CD4-positive, alpha-beta T cell treated with Interferon gamma for 1 hour (primary cell): Measurements from ENCODE around the gene SDHA.
"Not testable (repeated sequence)": the region's sequence is repeated elsewhere in the genome, so short reads cannot be mapped to it uniquely, and the experiment has no call there.

Experiments used
- DNase-seq: peaks from one replicate; pipeline ENCODE4 v3.0.0-alpha.2; 2020

SDHA gene

DNA sequence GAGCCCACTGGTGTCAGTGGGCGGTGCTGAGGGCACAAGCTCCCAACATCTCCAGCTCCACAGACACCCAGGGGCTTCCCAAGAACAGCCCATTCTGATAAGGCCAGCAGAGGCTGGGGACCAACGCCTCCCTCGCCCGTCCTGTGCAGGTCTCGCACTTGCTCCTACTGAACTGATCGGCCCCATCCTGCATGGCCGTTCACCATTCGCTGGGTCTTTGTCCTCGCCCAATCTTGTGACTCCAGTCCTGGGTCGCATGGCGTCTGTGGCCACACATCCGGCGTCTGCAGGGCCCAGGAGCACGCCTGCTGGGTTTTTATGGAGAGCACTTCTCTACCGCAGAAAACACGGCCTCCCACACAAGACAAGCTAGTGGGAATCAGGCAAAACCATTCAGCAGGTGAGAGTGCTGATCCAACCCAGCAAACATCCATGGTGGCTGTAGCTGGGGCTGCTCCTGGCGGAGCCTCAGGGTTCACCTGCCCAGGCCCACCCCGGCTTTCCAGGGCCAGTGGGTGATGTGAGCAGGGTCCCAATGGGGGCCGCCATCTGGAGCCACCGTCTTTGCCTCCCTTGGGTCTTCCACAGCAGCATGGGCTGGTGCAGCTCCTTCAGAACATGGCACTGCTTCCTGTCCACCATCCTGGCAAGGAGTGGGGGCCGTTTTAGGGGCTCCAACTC, 19.5 kb upstream of the SDHA start:
- DNase-seq: no peak

DNA sequence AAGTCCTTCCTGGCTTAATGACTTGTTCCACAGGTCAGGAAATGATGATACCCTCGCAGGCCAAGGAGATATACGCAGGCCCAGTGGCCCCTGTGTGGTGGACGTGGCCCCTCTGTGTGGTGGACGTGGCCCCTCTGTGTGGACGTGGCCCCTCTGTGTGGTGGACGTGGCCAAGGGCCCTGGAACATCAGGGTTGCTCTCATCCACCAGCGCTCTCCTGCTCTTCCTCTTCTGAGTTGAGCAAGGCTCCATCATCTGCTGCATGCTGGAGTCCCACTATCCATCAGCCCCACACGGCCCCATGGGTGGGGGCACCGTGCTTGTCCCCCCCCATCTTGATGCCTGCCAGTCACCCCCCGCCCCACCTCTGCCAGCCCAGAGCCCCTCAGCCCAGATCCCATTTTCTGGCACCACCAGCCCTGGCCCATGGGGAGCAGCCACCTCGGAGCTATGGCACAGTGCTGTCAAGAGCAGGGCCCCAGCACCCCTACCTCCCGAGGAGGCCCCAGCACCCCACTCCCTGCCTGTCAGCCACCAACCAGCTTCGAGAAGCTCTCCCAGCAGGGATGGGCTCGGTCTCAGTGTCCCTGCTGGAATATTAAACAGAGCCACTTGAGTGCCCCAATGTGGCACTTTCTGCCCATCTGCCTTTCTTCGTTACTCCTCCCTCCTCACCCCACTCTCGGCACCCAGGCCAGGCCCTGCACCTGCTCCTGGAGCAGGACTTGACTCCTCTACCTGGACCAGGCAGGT, 18.7 kb upstream of the SDHA start:
- no peak for DNase-seq

GRCh38 chr5:199950-200645, 18.0 kb upstream of the SDHA start:
- DNase-seq: no peak

GRCh38 chr5:200985-201384, 17.1 kb upstream of the SDHA start:
- DNase-seq: no peak

DNA sequence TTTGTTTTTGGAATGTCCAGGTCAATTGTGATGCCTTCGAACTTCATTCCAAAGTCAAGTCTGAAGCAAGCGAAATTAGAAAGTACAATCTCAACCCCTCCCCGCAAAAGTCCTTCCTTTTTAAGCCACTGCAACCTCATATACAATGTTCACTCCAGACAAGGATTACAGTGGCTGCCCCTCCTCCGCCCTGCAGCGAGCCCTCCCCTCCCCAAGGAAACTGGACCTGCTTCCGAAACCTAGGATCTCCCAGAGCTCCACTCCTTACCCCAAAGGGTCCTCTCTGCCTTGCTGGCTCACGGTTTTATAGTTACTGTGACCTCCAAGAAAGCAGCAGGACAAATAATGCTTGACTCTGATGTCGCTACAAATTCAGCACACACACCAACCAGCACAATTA, 16.4 kb upstream of the SDHA start:
- DNase-seq: no peak

- no peak for DNase-seq
These were observed 14.7 kb upstream of the SDHA start for GRCh38 chr5:203246-203930.

- DNase-seq: no peak
These were observed 14.1 kb upstream of the SDHA start for GRCh38 chr5:204001-204400.

GRCh38 chr5:204462-204861, 13.7 kb upstream of the SDHA start:
- no peak for DNase-seq

GRCh38 chr5:204966-205670, 13.0 kb upstream of the SDHA start:
- DNase-seq: no peak

DNA sequence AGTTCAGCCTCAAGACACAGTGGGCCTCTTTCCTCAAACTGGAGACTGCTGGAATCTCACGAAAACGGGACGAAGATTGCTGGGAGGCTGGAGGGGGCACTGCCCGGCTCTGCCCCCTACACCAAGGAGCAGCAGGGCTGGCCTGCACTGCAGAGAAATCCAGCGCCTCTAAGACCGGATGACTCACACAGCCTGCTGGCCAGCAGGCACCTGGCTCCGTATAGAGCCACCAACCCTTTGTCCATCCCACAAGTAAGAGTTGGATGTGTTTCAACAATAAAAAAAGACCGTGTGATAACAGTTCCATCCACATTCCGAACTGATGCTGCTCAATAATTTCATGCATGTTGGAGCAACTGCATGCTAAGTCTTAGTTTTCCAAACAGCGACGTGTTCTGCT, 11.7 kb upstream of the SDHA start:
- no peak for DNase-seq

- DNase-seq: no peak
These were observed 11.1 kb upstream of the SDHA start for GRCh38 chr5:206927-207536.

DNA sequence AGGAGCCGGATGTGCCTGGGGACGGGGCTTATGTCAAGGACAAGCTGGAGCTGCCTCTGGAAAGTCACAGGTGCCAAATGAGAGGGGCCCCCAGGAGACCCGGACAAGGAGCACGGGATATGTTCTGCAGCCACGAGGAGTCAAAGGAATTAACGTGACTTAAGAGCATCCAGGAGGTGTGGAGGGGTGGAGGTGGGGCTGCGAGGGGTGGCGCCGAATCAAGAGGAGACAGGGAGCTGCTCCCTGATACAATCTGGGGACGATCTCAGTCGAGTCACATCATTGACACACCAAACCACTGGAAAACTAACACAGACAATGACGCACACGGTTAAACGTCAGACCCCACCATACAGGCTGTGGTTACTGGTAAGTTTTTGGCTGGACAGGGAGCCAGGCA, 10.5 kb upstream of the SDHA start:
- DNase-seq: no peak

DNA sequence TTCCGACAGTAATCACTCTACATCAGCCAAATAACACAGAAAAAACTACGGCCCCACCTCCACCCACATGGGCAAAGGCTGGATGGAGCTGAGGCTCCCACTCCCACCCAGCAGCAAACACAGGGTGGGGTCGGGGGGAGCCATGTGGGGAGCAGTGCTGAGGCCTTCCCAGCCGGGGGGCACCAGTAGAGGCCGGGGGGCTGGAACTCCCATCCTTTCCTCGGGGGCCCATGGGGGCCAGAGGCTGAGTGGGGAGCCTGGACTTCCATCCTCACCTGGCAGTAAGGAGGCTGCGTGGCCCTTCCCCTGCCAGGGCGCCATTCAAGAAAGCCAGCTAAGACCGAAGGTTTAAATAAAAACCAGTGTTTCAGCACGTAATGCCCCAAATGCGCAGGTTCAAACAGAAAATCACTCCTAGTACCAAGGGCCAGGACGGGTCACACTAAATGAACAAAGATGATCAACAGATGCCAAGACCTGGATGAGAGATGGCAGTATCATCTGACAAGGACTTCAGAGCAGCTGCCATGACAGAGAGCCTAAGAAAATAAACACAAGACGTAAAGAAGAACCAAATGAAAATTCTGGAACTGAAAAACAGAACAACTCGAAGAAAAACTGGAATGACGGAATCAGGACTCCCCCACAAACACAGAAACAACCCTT, 9.5 kb upstream of the SDHA start:
- no peak for DNase-seq

DNA sequence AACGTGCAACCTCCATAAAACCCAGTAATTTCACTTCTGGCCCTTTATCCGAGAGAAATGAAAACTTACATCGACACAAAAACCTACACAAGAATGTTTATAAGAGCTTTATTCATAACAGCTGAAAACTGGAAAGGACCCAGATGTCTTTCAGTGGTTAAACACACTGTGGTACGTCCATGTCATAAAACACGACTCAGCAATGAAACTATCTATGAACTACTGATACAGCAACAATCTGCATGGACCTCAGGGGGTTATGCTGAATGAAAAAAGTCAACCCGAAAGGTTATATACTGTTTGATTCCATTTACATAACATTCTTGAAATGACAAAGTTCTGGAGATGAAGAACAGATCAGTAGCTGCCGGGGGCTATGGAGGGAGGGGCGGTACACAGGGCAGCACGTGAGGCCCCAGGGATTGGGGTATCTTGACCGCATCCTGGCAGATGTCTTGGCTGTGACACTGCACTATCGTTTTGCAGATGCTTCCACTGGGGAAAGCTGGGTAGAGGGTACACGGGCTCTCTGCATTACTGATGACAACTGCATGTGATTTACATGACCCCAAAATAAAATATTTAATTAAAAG, 4.2 kb upstream of the SDHA start:
- no peak for DNase-seq

- not testable (repeated sequence) for DNase-seq
These were observed 2.9 kb upstream of the SDHA start for GRCh38 chr5:215256-215655.

DNA sequence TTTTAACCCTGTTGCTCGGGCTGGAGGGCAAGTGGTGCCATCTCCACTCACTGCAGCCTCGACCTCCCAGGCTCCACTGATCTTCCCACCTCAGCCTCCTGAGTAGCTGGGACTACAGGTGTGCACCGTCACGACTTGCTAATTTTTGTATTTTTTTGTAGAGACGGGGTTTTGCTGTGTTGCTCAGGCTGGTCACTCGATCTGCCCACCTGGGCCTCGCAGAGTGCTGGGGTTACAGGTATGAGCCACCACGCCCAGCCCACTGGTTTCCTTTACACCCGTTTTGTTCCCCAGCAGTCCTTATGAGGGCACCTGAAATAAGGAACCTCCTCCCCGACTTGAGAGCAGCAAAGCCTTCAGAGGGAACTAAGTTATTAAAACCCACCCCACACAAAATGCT, 2.0 kb upstream of the SDHA start:
- not testable (repeated sequence) for DNase-seq

- peak; percentile 14 for DNase-seq
These were observed 554 bp downstream of the SDHA start for GRCh38 chr5:218457-219291.

DNA sequence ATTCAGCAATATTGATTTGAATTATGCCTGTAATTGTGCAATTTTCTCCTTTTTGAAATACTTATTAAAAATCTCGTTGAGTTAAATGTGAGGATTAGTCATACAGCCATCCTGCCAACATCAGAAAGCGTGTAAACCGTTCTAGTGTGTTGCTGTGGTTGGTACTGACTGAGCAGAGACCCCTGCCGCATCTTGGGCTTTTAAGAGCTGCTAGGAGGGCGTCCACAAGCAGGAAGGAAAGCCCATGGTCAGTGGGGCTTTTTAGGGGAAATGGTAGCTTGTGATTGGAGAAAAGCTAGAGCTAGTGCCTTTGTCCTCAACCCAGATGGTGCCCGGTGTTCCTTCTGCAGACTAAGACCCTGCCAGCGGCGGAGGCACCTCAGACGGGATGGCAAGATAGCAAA, 1.3 kb downstream of the SDHA start:
- no peak for DNase-seq

- no peak for DNase-seq
These were observed 1.9 kb downstream of the SDHA start for GRCh38 chr5:219991-220390.

DNA sequence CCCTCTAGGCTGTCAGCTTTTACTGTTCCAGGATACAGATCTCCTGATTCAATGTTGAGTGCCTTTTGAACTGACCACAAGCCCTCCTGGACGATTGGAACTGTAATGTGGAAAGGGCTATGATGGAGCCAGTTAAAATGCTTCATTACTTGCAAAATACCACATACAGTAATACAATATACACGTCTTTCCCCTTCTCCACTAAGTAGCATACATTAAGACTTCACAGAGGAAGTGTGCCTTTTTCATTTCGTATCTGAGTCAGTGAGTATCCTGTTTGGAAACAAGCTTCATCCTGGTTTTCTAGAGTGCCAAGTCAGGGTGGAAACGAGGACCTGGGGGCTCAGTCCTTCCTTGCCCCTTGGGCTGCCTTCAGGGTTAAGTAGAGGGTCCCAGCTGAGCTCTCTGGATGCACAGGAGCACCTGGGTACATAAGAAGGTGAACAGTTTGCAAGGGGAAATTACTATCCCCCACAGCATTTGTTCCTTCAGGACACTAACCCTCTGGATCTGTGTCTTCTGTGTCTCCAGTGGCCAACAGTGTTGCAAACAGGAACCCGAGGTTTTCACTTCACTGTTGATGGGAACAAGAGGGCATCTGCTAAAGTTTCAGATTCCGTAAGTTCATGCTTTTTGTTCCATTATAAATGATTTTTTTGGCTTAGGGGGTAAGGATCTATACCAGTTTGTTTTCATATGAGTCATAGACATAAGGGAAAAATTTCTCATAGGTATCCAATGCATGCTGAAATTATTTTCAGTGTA, 5.0 kb downstream of the SDHA start:
- not testable (repeated sequence) for DNase-seq
